H1 (cell line): ENCODE results near the gene TEX36. TPM values are rescaled to one million over a fixed set of nuclear protein-coding genes. Genes with fewer than 3 reads are reported as not detected.
A peak's percentile ranks its signal among the peaks of the same experiment; 100 is the strongest.

ENCODE experiments used
- CTCF ChIA-PET: fragments of 300-600 bp; sonication (Branson Sonifier 250); formaldehyde crosslinking; loops from one replicate; lab custom pipeline; 2021; ENCODE audit not compliant: partially characterized antibody; lab: Charles Lee
- POLR2A ChIA-PET: fragments of 300-600 bp; sonication (Branson Sonifier 250); formaldehyde crosslinking; loops from one replicate; lab custom pipeline; 2021; ENCODE audit warnings: inconsistent platforms; ENCODE audit not compliant: partially characterized antibody; lab: Charles Lee
- DNase-seq, 2 experiments: peaks; one replicate each; pipeline versions ENCODE4 v3.0.0 to v3.0.0-alpha.2; 2010 to 2022; ENCODE audit warnings: low spot score in 2 of 2, low read depth in 1 of 2, mixed read lengths in 1 of 2
- FAIRE-seq: peaks from 2 replicates; lab custom pipeline; 2011; peaks lifted over from hg19 to GRCh38; lab: Jason Lieb, UNC
- H2AFZ ChIP-seq: 2 replicates; pipeline ENCODE4 v1.8.1; 2012; ENCODE audit warnings: low read length, inconsistent platforms
- H2AK5ac ChIP-seq: 2 replicates; pipeline ENCODE4 v1.6.1; 2013; ENCODE audit warnings: low read depth, low read length
- H2BK120ac ChIP-seq: replicated peaks from 2 replicates; pipeline ENCODE3; 2013; ENCODE audit warnings: low read depth, low read length, inconsistent platforms
- H2BK12ac ChIP-seq: 2 replicates; pipeline ENCODE4 v1.6.1; 2013; ENCODE audit warnings: low read depth, low read length
- H2BK15ac ChIP-seq: 2 replicates; pipeline ENCODE4 v1.6.1; 2013; ENCODE audit warnings: low read length
- H2BK20ac ChIP-seq: 2 replicates; pipeline ENCODE4 v1.6.1; 2013; ENCODE audit warnings: low read length
- H2BK5ac ChIP-seq: 2 replicates; pipeline ENCODE4 v1.6.1; 2013; ENCODE audit warnings: low read depth, low read length
- H3K14ac ChIP-seq: 2 replicates; pipeline ENCODE4 v1.6.1; 2013; ENCODE audit warnings: inconsistent platforms; ENCODE audit not compliant: insufficient read length
- H3K18ac ChIP-seq: 2 replicates; pipeline ENCODE4 v1.6.1; 2013; ENCODE audit warnings: low read length; ENCODE audit errors: extremely low read depth
- H3K23ac ChIP-seq: 2 replicates; pipeline ENCODE4 v1.6.1; 2013; ENCODE audit warnings: inconsistent platforms; ENCODE audit not compliant: insufficient read length
- H3K23me2 ChIP-seq: 2 replicates; pipeline ENCODE4 v1.6.1; 2013; ENCODE audit warnings: low read depth, low read length
- H3K27ac ChIP-seq: 2 replicates; pipeline ENCODE4 v1.6.1; 2011; ENCODE audit warnings: low read depth, low read length, inconsistent platforms
- H3K27me3 ChIP-seq, 4 experiments: replicated peaks in 1 of 4; 1 replicate in 1 of 4; 2 replicates in 3 of 4; pipeline versions ENCODE4 v1.6.1 to v1.8.1; 2011 to 2013; ENCODE audit warnings: low read length in 3 of 4, mild to moderate bottlenecking in 3 of 4, inconsistent platforms in 2 of 4, mixed read lengths in 2 of 4, moderate library complexity in 1 of 4; ENCODE audit not compliant: control insufficient read depth in 3 of 4, insufficient read depth in 3 of 4; ENCODE audit errors: extremely low read depth in 1 of 4
- H3K36me3 ChIP-seq, 4 experiments: 2 replicates each; pipeline versions ENCODE4 v1.6.1 to v1.8.1; 2011 to 2013; ENCODE audit warnings: mild to moderate bottlenecking in 4 of 4, low read length in 3 of 4, moderate library complexity in 2 of 4, control low read depth in 1 of 4, inconsistent platforms in 1 of 4; ENCODE audit not compliant: insufficient read depth in 4 of 4, control insufficient read depth in 2 of 4
- H3K4ac ChIP-seq: replicated peaks from 2 replicates; pipeline ENCODE3; 2013; ENCODE audit warnings: low read length, low read depth, mixed read lengths, inconsistent platforms; ENCODE audit not compliant: insufficient read length
- H3K4me1 ChIP-seq, 4 experiments: replicated peaks in 1 of 4; 1 replicate in 1 of 4; 2 replicates in 3 of 4; pipeline versions ENCODE4 v1.6.1 to v1.8.1; 2011 to 2013; ENCODE audit warnings: low read length in 3 of 4, inconsistent platforms in 2 of 4, mixed read lengths in 1 of 4; ENCODE audit not compliant: insufficient read depth in 4 of 4, control insufficient read depth in 3 of 4
- H3K4me2 ChIP-seq, 2 experiments: 2 replicates each; pipeline versions ENCODE4 v1.6.1 to v1.8.1; 2011 to 2013; ENCODE audit warnings: low read depth in 2 of 2, low read length in 2 of 2, control low read depth in 1 of 2, inconsistent platforms in 1 of 2, mild to moderate bottlenecking in 1 of 2; ENCODE audit not compliant: insufficient read depth in 1 of 2
- H3K4me3 ChIP-seq, 4 experiments: fragments of 200-600, 300-600 bp in 1 of 4; sonication (generic), shearing (Covaris generic), sonication (Bioruptor Twin) in 1 of 4; 2 replicates each; pipeline versions ENCODE4 v1.5.1 to v1.8.1; 2011 to 2016; ENCODE audit warnings: low read length in 4 of 4, low read depth in 3 of 4, control low read depth in 2 of 4, inconsistent platforms in 2 of 4, mild to moderate bottlenecking in 2 of 4, mixed read lengths in 1 of 4, moderate library complexity in 1 of 4; ENCODE audit not compliant: insufficient read depth in 2 of 4; ENCODE audit errors: extremely low read depth in 1 of 4
- H3K56ac ChIP-seq: replicated peaks from 2 replicates; pipeline ENCODE3; 2013; ENCODE audit warnings: low read depth, mild to moderate bottlenecking, mixed read lengths, low read length, inconsistent platforms; ENCODE audit not compliant: insufficient read length
- H3K79me1 ChIP-seq: 2 replicates; pipeline ENCODE4 v1.6.1; 2013; ENCODE audit warnings: low read depth, low read length, control low read depth
- H3K79me2 ChIP-seq, 2 experiments: 2 replicates each; pipeline versions ENCODE4 v1.6.1 to v1.8.1; 2012 to 2013; ENCODE audit warnings: low read length in 2 of 2, mild to moderate bottlenecking in 2 of 2, inconsistent platforms in 1 of 2; ENCODE audit not compliant: insufficient read depth in 2 of 2, control insufficient read depth in 1 of 2
- H3K9ac ChIP-seq, 4 experiments: replicated peaks in 1 of 4; 1 replicate in 1 of 4; 2 replicates in 3 of 4; pipeline versions ENCODE4 v1.6.1 to v1.8.1; 2011 to 2013; ENCODE audit warnings: low read depth in 3 of 4, low read length in 3 of 4, control low read depth in 2 of 4, mild to moderate bottlenecking in 2 of 4, moderate library complexity in 2 of 4, inconsistent platforms in 1 of 4; ENCODE audit errors: extremely low read depth in 1 of 4
- H3K9me3 ChIP-seq, 2 experiments: 2 replicates each; pipeline versions ENCODE4 v1.6.1 to v1.8.1; 2012 to 2013; ENCODE audit warnings: mild to moderate bottlenecking in 2 of 2, moderate library complexity in 2 of 2, control low read depth in 1 of 2, inconsistent platforms in 1 of 2, low read depth in 1 of 2, low read length in 1 of 2, mixed read lengths in 1 of 2; ENCODE audit not compliant: insufficient read depth in 2 of 2
- H4K20me1 ChIP-seq, 2 experiments: replicated peaks in 1 of 2; 2 replicates each; pipeline versions ENCODE3 to v1.8.1; 2011 to 2013; ENCODE audit warnings: inconsistent platforms in 2 of 2, low read length in 2 of 2, mild to moderate bottlenecking in 1 of 2; ENCODE audit not compliant: insufficient read depth in 2 of 2, control insufficient read depth in 1 of 2
- H4K5ac ChIP-seq: 2 replicates; pipeline ENCODE4 v1.6.1; 2013; ENCODE audit warnings: low read length, low read depth, mixed read lengths, inconsistent platforms; ENCODE audit not compliant: insufficient read length
- H4K8ac ChIP-seq: 2 replicates; pipeline ENCODE4 v1.8.0; 2013; ENCODE audit warnings: mild to moderate bottlenecking, moderate library complexity, low read length, inconsistent platforms; ENCODE audit not compliant: insufficient read depth; ENCODE audit errors: extremely low read depth
- H4K91ac ChIP-seq: replicated peaks from 2 replicates; pipeline ENCODE3; 2013; ENCODE audit warnings: low read length, mixed read lengths, inconsistent platforms; ENCODE audit not compliant: insufficient read length
- BCL11A ChIP-seq, 2 experiments: IDR thresholded peaks; one replicate each; pipeline ENCODE4 v1.6.1; 2011; ENCODE audit warnings: low read depth in 2 of 2, low read length in 2 of 2, mild to moderate bottlenecking in 2 of 2
- BRCA1 ChIP-seq: IDR thresholded peaks from 2 replicates; pipeline ENCODE4 v1.6.1; 2012; ENCODE audit warnings: low read depth, low read length, improper control_type of control experiment
- CBX5 ChIP-seq: fragments of 300-800, 300-1000 bp; sonication (generic); IDR thresholded peaks from 2 replicates; pipeline ENCODE4 v1.7.1; 2016; ENCODE audit warnings: antibody characterized with exemption, low read length, low read depth
- CEBPB ChIP-seq: IDR thresholded peaks from 2 replicates; pipeline ENCODE4 v1.6.1; 2012; ENCODE audit warnings: low read depth, low read length
- CREB1 ChIP-seq: IDR thresholded peaks from 2 replicates; pipeline ENCODE4 v1.6.1; 2012; ENCODE audit warnings: inconsistent platforms
- EP300 ChIP-seq, 2 experiments: IDR thresholded peaks; 1 replicate in 1 of 2; 2 replicates in 1 of 2; pipeline ENCODE4 v1.6.1; 2011 to 2012; ENCODE audit warnings: low read depth in 2 of 2, low read length in 2 of 2, mild to moderate bottlenecking in 2 of 2, borderline replicate concordance in 1 of 2, inconsistent platforms in 1 of 2, moderate library complexity in 1 of 2
- KDM1A ChIP-seq: fragments of 200-600, 300-600 bp; sonication (generic); IDR thresholded peaks from 2 replicates; pipeline ENCODE4 v1.7.1; 2016; ENCODE audit warnings: mild to moderate bottlenecking, low read length, borderline replicate concordance
- KDM5A ChIP-seq: fragments of 200-600 bp; IDR thresholded peaks from 2 replicates; pipeline ENCODE4 v1.7.1; 2012; ENCODE audit warnings: mild to moderate bottlenecking, low read length, inconsistent platforms, mixed read lengths
- NRF1 ChIP-seq: IDR thresholded peaks from 2 replicates; pipeline ENCODE4 v1.6.1; 2011; ENCODE audit warnings: mild to moderate bottlenecking, low read depth, low read length, improper control_type of control experiment
- PHF8 ChIP-seq: fragments of 200-600 bp; sonication (generic); conservative IDR thresholded peaks from 2 replicates; pipeline ENCODE4 v1.7.1; 2012; ENCODE audit warnings: low read depth, mild to moderate bottlenecking, inconsistent platforms, low read length, moderate library complexity
- POLR2A ChIP-seq, 2 experiments: IDR thresholded peaks; 1 replicate in 1 of 2; 2 replicates in 1 of 2; pipeline ENCODE4 v1.6.1; 2011; ENCODE audit warnings: low read depth in 2 of 2, low read length in 2 of 2, mild to moderate bottlenecking in 2 of 2; ENCODE audit errors: control extremely low read depth in 1 of 2
- SP4 ChIP-seq: IDR thresholded peaks from 2 replicates; pipeline ENCODE4 v1.6.1; 2012; ENCODE audit warnings: low read length, inconsistent platforms
- TBP ChIP-seq: IDR thresholded peaks from 2 replicates; pipeline ENCODE4 v1.6.1; 2011; ENCODE audit warnings: low read depth, low read length, improper control_type of control experiment
- WGBS, 2 experiments: shearing (Covaris generic) in 1 of 2; methylation state at CpG; one replicate each; pipeline versions ENCODE4 v1.1.6 to v1.1.7; 2013 to 2015; ENCODE audit warnings: low lambda C conversion rate in 2 of 2, mixed read lengths in 2 of 2, inconsistent platforms in 1 of 2, low coverage in 1 of 2, missing lambda C conversion rate in 1 of 2; ENCODE audit not compliant: insufficient replicate concordance in 2 of 2, insufficient coverage in 1 of 2, insufficient read length in 1 of 2; ENCODE audit errors: extremely low coverage in 1 of 2, missing lambda C conversion rate in 1 of 2; 5-methylcytosine and 5-hydroxymethylcytosine counted together
- polyA plus RNA-seq, 7 experiments: library from polyadenylated mRNA; depleted of rRNA in 3 of 7; stranded (reverse) in 5 of 7; unstranded in 2 of 7; fragments of >200 nt in 5 of 7; fragments of 200-250 nt in 2 of 7; gene quantifications; 1 replicate in 5 of 7; 2 replicates in 1 of 7; 4 replicates in 1 of 7; pipeline versions ENCODE4 v1.2.1 to v1.2.3, GENCODE V29; 2011 to 2013; ENCODE audit warnings: missing spikeins in 2 of 7, mixed read lengths in 2 of 7
- total RNA-seq: library from RNA; stranded (reverse); fragmentation: NEBNext Ultra II Directional; extraction: Animal tissue kit (Norgen Biotek cat#: 25700); gene quantifications from 2 replicates; pipeline ENCODE4 v1.2.1, GENCODE V29; 2021
- TF ChIP-seq, protein P1 (sequence below): IDR thresholded peaks from 2 replicates; pipeline ENCODE4 v1.6.1; 2011; ENCODE audit warnings: low read length, improper control_type of control experiment

TEX36 gene
- total and polyA plus RNA-seq, 2 of the 8 experiments (the other 6 are each of a cell fraction or from before 2014, with no cell fraction given): not detected

DNA sequence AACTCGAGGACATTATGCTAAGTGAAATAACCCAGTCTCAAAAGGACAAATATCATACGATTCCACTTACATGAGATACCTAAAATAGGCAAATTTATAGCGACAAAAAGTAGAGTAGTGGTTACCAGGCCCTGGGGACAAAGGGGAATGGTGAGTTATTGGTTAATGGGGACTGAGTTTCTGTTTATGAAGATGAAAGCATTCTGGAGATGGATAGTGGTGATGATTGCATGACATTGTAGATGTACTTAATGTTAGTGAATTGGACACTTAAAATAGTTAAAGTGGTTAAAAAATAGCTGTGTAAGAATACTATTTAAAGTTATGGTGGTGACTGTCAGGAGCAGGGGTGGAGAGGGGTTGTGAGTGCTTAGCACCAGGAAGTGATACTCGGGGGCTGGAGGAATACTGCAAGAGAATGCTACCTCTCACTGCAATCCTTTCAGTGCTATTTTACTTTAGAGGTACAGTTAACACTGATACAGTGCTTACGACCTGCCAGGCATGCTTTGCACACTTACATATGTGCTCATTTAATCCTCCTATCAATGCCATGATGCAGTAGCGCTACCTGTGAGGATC is 16.7 kb upstream of the TEX36 start:
- POLR2A ChIA-PET: interaction anchor here (0.8 kb wide), 1 partner anchor 8 kb away, joined by 4 read pairs; no protein-coding TSS in a partner anchor
- H3K56ac ChIP-seq: no peak overlapping the region
- WGBS, 2 experiments: 89% methylated on average over 6 of the region's 6 CpGs; no CpG with 5 or more reads in 1 of the 2 experiments
- TF ChIP-seq CBX5 (no peak), CEBPB (no peak), TBP (no peak), KDM1A (no peak), SP4 (no peak), BRCA1 (no peak), KDM5A (no peak), PHF8 (no peak), POLR2A (IDR thresholded peaks at IDR 0.05; ENCODE audit: control extremely low read depth in 1 of 2, low read depth in 2 of 2, low read length in 2 of 2) (no peak), BCL11A (IDR thresholded peaks at IDR 0.05; ENCODE audit: low read depth in 2 of 2, low read length in 2 of 2) (no peak), NRF1 (no peak), EP300 (IDR thresholded peaks at IDR 0.05; ENCODE audit: borderline replicate concordance in 1 of 2, low read depth in 2 of 2, low read length in 2 of 2) (no peak), CREB1 (no peak)
- TF ChIP-seq, protein P1, sequence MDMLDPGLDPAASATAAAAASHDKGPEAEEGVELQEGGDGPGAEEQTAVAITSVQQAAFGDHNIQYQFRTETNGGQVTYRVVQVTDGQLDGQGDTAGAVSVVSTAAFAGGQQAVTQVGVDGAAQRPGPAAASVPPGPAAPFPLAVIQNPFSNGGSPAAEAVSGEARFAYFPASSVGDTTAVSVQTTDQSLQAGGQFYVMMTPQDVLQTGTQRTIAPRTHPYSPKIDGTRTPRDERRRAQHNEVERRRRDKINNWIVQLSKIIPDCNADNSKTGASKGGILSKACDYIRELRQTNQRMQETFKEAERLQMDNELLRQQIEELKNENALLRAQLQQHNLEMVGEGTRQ: no peak

More for the DNA sequence above, 16.7 kb upstream of the TEX36 start:
- Histone ChIP-seq H4K91ac (no peak overlapping the region), H2AFZ (0 out of 2 replicates have a peak overlapping the region, but pooled peaks have one; percentile 51), H4K5ac (no peak overlapping the region), H3K23me2 (no peaks in the 10 kb centered on the region), H4K20me1 (no peaks in the 10 kb centered on the region), H3K27me3 (no peaks in the 10 kb centered on the region), H3K79me1 (no peaks in the 10 kb centered on the region), H2BK5ac (no peak overlapping the region), H3K9me3 (peaks cover 0 to 4% of the 10 kb centered on the region in 2 experiments; a peak in 1 of 4 replicates), H2BK15ac (no peak overlapping the region), H4K8ac (no peak overlapping the region), H3K4ac (no peak overlapping the region), H2BK12ac (no peak overlapping the region), H3K4me1 (no peaks in the 10 kb centered on the region), H3K23ac (no peak overlapping the region), H3K79me2 (no peaks in the 10 kb centered on the region), H3K18ac (no peak overlapping the region), H3K14ac (no peak overlapping the region), H3K36me3 (no peaks in the 10 kb centered on the region), H3K4me2 (no peak overlapping the region), H3K9ac (no peak overlapping the region), H2AK5ac (no peak overlapping the region), H3K27ac (no peak overlapping the region), H3K4me3 (no peak overlapping the region), H2BK20ac (no peak overlapping the region), H2BK120ac (no peak overlapping the region)
- FAIRE-seq (no peak), DNase-seq (no peak)
- CTCF ChIA-PET: no interaction called here
